Activated CD8-positive, alpha-beta T cell treated with anti-CD3 and anti-CD28 coated beads for 36 hours (primary cell): ENCODE data around the gene AOPEP. TPM values are rescaled to one million over a fixed set of nuclear protein-coding genes. Genes with fewer than 3 reads are reported as not detected.

ENCODE experiments used
- ATAC-seq: fragments of 200-7000 bp; cut with Tn5 transposase; one replicate; pipeline ENCODE4 v1.10.0; 2021; ENCODE audit warnings: mild to moderate bottlenecking, moderate library complexity
- CTCF ChIA-PET: fragments of 350-600 bp; sonication (Branson Sonifier 250); formaldehyde crosslinking; loops from one replicate; lab custom pipeline; 2021; ENCODE audit warnings: antibody characterized with exemption; lab: Charles Lee
- POLR2A ChIA-PET: fragments of 350-600 bp; sonication (Branson Sonifier 250); formaldehyde crosslinking; loops from one replicate; lab custom pipeline; 2021; ENCODE audit warnings: antibody characterized with exemption; lab: Charles Lee
- DNase-seq: peaks from one replicate; pipeline ENCODE4 v3.0.0-alpha.2; 2020
- H3K27ac Mint-ChIP-seq: one replicate; pipeline ENCODE4 v1.8.0; 2021; ENCODE audit warnings: mild to moderate bottlenecking, mixed read lengths
- H3K27me3 Mint-ChIP-seq: one replicate; pipeline ENCODE4 v1.8.0; 2021; ENCODE audit warnings: mixed read lengths
- H3K36me3 Mint-ChIP-seq: one replicate; pipeline ENCODE4 v1.8.0; 2021; ENCODE audit warnings: low read depth, mixed read lengths
- H3K4me1 Mint-ChIP-seq: one replicate; pipeline ENCODE4 v1.8.0; 2021; ENCODE audit warnings: low read depth, mixed read lengths
- H3K4me3 Mint-ChIP-seq: one replicate; pipeline ENCODE4 v1.8.0; 2021; ENCODE audit warnings: mild to moderate bottlenecking, moderate library complexity, mixed read lengths
- H3K9me3 Mint-ChIP-seq: one replicate; pipeline ENCODE4 v1.8.0; 2021; ENCODE audit warnings: mixed read lengths
- CTCF ChIP-seq: fragments of 200-600 bp; IDR thresholded peaks from one replicate; pipeline ENCODE4 v1.8.0; 2022; ENCODE audit warnings: antibody characterized with exemption, mild to moderate bottlenecking
- intact Hi-C: fragments of 100-400 bp; cut with micrococcal nuclease; formaldehyde crosslinking; loops from one replicate; pipeline ENCODE4 v1.10.0; 2022
- total RNA-seq, 2 experiments: library from RNA; stranded (reverse); gene quantifications; one replicate each; pipeline ENCODE4 v1.2.3, GENCODE V29; 2021

The AOPEP gene
- total RNA-seq, 2 experiments from 2014 or later: 7.1 to 8.7 TPM

GRCh38 chr9:94915476-94916450 is 189.3 kb downstream of the AOPEP start:
- Mint-ChIP-seq H3K36me3 (no peaks in the 10 kb centered on the region), H3K27me3 (no peaks in the 10 kb centered on the region), H3K9me3 (no peaks in the 10 kb centered on the region), H3K4me1 (no peaks in the 10 kb centered on the region), H3K4me3 (no peak overlapping the region), H3K27ac (no peak overlapping the region)
- ChIA-PET POLR2A (no interaction called here), CTCF (interaction anchor here (0.7 kb wide), 1 partner anchor 18 kb away, joined by 3 read pairs; no protein-coding TSS in a partner anchor)
- intact Hi-C loops: no loop called here
- DNase-seq: no peak
- no peak for TF ChIP-seq CTCF
- no peak for ATAC-seq

GRCh38 chr9:94916956-94917355 is 190.5 kb downstream of the AOPEP start:
- no peaks in the 10 kb centered on the region for H3K27me3 Mint-ChIP-seq
- H3K4me3 Mint-ChIP-seq: no peak overlapping the region
- ATAC-seq: no peak
- H3K9me3 Mint-ChIP-seq: no peaks in the 10 kb centered on the region
- intact Hi-C loops: no loop called here
- no peaks in the 10 kb centered on the region for H3K4me1 Mint-ChIP-seq
- no peak for DNase-seq
- no peak overlapping the region for H3K27ac Mint-ChIP-seq
- no peak for TF ChIP-seq CTCF
- ChIA-PET CTCF (interaction anchor here (0.7 to 2.3 kb wide), 5 partner anchors 134 to 248 kb away, joined by 3 to 12 read pairs (median 4); no protein-coding TSS in a partner anchor), POLR2A (no interaction called here)
- no peaks in the 10 kb centered on the region for H3K36me3 Mint-ChIP-seq

GRCh38 chr9:94918038-94918753 is 191.7 kb downstream of the AOPEP start:
- ATAC-seq (peak; percentile 72), DNase-seq (peak; percentile 28)
- ChIA-PET CTCF (interaction anchor here (0.8 to 2.3 kb wide), 4 partner anchors 114 to 237 kb away, joined by 3 to 12 read pairs (median 6); no protein-coding TSS in a partner anchor), POLR2A (interaction anchor here (0.8 kb wide), 1 partner anchor 18 kb away, joined by 3 read pairs; no protein-coding TSS in a partner anchor)
- Mint-ChIP-seq H3K36me3 (no peaks in the 10 kb centered on the region), H3K4me3 (no peak overlapping the region), H3K27ac (no peak overlapping the region), H3K27me3 (no peaks in the 10 kb centered on the region), H3K9me3 (no peaks in the 10 kb centered on the region), H3K4me1 (no peaks in the 10 kb centered on the region)
- no peak for TF ChIP-seq CTCF
- intact Hi-C loops: no loop called here

- Mint-ChIP-seq H3K36me3 (peaks cover 4% of the 10 kb centered on the region), H3K27ac (no peak overlapping the region), H3K9me3 (no peaks in the 10 kb centered on the region), H3K27me3 (no peaks in the 10 kb centered on the region), H3K4me3 (no peak overlapping the region), H3K4me1 (no peaks in the 10 kb centered on the region)
- intact Hi-C loops: no loop called here
- ChIA-PET POLR2A (no interaction called here), CTCF (no interaction called here)
- DNase-seq (no peak), ATAC-seq (no peak)
- TF ChIP-seq CTCF: no peak
These were observed 193.0 kb downstream of the AOPEP start for GRCh38 chr9:94919376-94920098.
